Tibial nerve (tissue), 4 donors: ENCODE measurements around the gene ZNF333. TPM values are rescaled to one million over a fixed set of nuclear protein-coding genes. Genes with fewer than 3 reads are reported as not detected.

Experiments used
- DNase-seq, 2 donors: peaks; one replicate each; pipeline ENCODE4 v3.0.0-alpha.2; 2019; ENCODE audit warnings: low spot score in 2 of 2
- H3K27ac ChIP-seq, 4 donors: fragments of 200-600 bp; sonication (generic) in 3 of 4; one replicate each; pipeline ENCODE4 v1.5.1; 2017 to 2019; ENCODE audit warnings: mild to moderate bottlenecking in 1 of 4
- H3K27me3 ChIP-seq, 2 donors: fragments of 200-600 bp; sonication (generic) in 1 of 2; one replicate each; pipeline versions ENCODE4 v1.5.1 to v1.6.0; 2017 to 2019
- H3K36me3 ChIP-seq, 3 donors: fragments of 200-600 bp; sonication (generic); one replicate each; pipeline ENCODE4 v1.5.1; 2018 to 2019
- H3K4me1 ChIP-seq, 4 donors: fragments of 200-600 bp; sonication (generic) in 3 of 4; one replicate each; pipeline ENCODE4 v1.5.1; 2017 to 2019
- H3K4me3 ChIP-seq, 4 donors: fragments of 200-600 bp; sonication (generic) in 3 of 4; one replicate each; pipeline ENCODE4 v1.5.1; 2017 to 2019; ENCODE audit warnings: mild to moderate bottlenecking in 1 of 4, moderate library complexity in 1 of 4
- H3K9me3 ChIP-seq, 4 donors: fragments of 200-600 bp; sonication (generic) in 3 of 4; one replicate each; pipeline ENCODE4 v1.5.1; 2017 to 2019
- EP300 ChIP-seq, 2 donors: sonication (generic); formaldehyde crosslinking; IDR thresholded peaks; one replicate each; pipeline ENCODE4 v1.6.1; 2017; ENCODE audit warnings: antibody characterized with exemption in 2 of 2, mild to moderate bottlenecking in 1 of 2
- POLR2A ChIP-seq, 2 donors: fragments of 450-650 bp; IDR thresholded peaks; one replicate each; pipeline ENCODE4 v1.6.1; 2017; ENCODE audit warnings: antibody characterized with exemption in 2 of 2, mild to moderate bottlenecking in 2 of 2, moderate library complexity in 2 of 2
- WGBS, 2 donors: methylation state at CpG; one replicate each; pipeline ENCODE4 v1.1.5; 2018; 5-methylcytosine and 5-hydroxymethylcytosine counted together
- total RNA-seq, 4 donors: library from RNA; depleted of rRNA; stranded (reverse); fragments of >200 nt; gene quantifications; one replicate each; pipeline ENCODE4 v1.1.0, GENCODE V29; 2016
- TF ChIP-seq, protein P1 (sequence below), 5 experiments: fragments of 200-600 bp in 3 of 5; fragments of 450-650 bp in 2 of 5; sonication (generic) in 3 of 5; IDR thresholded peaks; one replicate each; pipeline ENCODE4 v1.5.1; 2016 to 2019; ENCODE audit warnings: antibody characterized with exemption in 5 of 5, mild to moderate bottlenecking in 3 of 5, moderate library complexity in 2 of 5

ZNF333 gene
- total RNA-seq, 4 donors from 2014 or later = 35.3 to 42.6 (median 39.6) TPM

- 86 to 90% methylated on average over 7 of the region's 7 CpGs for WGBS, 2 donors
- Histone ChIP-seq H3K9me3 (peaks cover 0 to 82% (median 19%) of the 10 kb centered on the region in 4 donors), H3K4me3 (no peak overlapping the region), H3K4me1 (no peaks in the 10 kb centered on the region), H3K27me3 (no peaks in the 10 kb centered on the region), H3K36me3 (peaks cover 0 to 42% (median 0%) of the 10 kb centered on the region in 3 donors), H3K27ac (no peak overlapping the region)
- no peak for DNase-seq
- TF ChIP-seq, protein P1, sequence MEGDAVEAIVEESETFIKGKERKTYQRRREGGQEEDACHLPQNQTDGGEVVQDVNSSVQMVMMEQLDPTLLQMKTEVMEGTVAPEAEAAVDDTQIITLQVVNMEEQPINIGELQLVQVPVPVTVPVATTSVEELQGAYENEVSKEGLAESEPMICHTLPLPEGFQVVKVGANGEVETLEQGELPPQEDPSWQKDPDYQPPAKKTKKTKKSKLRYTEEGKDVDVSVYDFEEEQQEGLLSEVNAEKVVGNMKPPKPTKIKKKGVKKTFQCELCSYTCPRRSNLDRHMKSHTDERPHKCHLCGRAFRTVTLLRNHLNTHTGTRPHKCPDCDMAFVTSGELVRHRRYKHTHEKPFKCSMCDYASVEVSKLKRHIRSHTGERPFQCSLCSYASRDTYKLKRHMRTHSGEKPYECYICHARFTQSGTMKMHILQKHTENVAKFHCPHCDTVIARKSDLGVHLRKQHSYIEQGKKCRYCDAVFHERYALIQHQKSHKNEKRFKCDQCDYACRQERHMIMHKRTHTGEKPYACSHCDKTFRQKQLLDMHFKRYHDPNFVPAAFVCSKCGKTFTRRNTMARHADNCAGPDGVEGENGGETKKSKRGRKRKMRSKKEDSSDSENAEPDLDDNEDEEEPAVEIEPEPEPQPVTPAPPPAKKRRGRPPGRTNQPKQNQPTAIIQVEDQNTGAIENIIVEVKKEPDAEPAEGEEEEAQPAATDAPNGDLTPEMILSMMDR (IDR thresholded peaks at IDR 0.05) = no peak
- TF ChIP-seq EP300 (IDR thresholded peaks at IDR 0.05) (no peak), POLR2A (IDR thresholded peaks at IDR 0.05) (no peak)
Measured at GRCh38 chr19:14728595-14728994, 38.7 kb downstream of the ZNF333 start.

GRCh38 chr19:14731200-14731599 lies 41.4 kb downstream of the ZNF333 start:
- Histone ChIP-seq H3K27ac (no peak overlapping the region), H3K9me3 (peaks cover 0 to 66% (median 9%) of the 10 kb centered on the region in 4 donors), H3K4me1 (no peaks in the 10 kb centered on the region), H3K4me3 (no peak overlapping the region), H3K36me3 (peaks cover 0 to 49% (median 0%) of the 10 kb centered on the region in 3 donors), H3K27me3 (no peaks in the 10 kb centered on the region)
- 61 to 67% methylated on average over 10 of the region's 10 CpGs for WGBS, 2 donors
- TF ChIP-seq, protein P1 (IDR thresholded peaks at IDR 0.05) = no peak
- TF ChIP-seq POLR2A (IDR thresholded peaks at IDR 0.05) = no peak
- no peak for TF ChIP-seq EP300 (IDR thresholded peaks at IDR 0.05)
- no peak for DNase-seq

- H3K27me3 ChIP-seq = no peaks in the 10 kb centered on the region
- H3K4me3 ChIP-seq = no peak overlapping the region
- no peak overlapping the region for H3K27ac ChIP-seq
- no peak for DNase-seq
- peaks cover 0 to 46% (median 0%) of the 10 kb centered on the region in 3 donors for H3K36me3 ChIP-seq
- H3K9me3 ChIP-seq = peaks cover 0 to 58% (median 6%) of the 10 kb centered on the region in 4 donors
- TF ChIP-seq POLR2A (IDR thresholded peaks at IDR 0.05) = no peak
- TF ChIP-seq EP300 (IDR thresholded peaks at IDR 0.05) = no peak
- H3K4me1 ChIP-seq = no peaks in the 10 kb centered on the region
Measured at GRCh38 chr19:14732510-14732909, 42.7 kb downstream of the ZNF333 start.

GRCh38 chr19:14733574-14733973 lies 43.7 kb downstream of the ZNF333 start:
- no peak for DNase-seq
- TF ChIP-seq, protein P1 (IDR thresholded peaks at IDR 0.05) = no peak
- TF ChIP-seq POLR2A (IDR thresholded peaks at IDR 0.05) (no peak), EP300 (IDR thresholded peaks at IDR 0.05) (no peak)
- no peak overlapping the region for H3K4me3 ChIP-seq
- peaks cover 0 to 46% (median 0%) of the 10 kb centered on the region in 3 donors for H3K36me3 ChIP-seq
- no peak overlapping the region for H3K27ac ChIP-seq
- peaks cover 0 to 47% (median 5%) of the 10 kb centered on the region in 4 donors for H3K9me3 ChIP-seq
- H3K27me3 ChIP-seq = no peaks in the 10 kb centered on the region
- WGBS, 2 donors = 85 to 100% methylated on average over 1 of the region's 1 CpG
- no peaks in the 10 kb centered on the region for H3K4me1 ChIP-seq

DNA sequence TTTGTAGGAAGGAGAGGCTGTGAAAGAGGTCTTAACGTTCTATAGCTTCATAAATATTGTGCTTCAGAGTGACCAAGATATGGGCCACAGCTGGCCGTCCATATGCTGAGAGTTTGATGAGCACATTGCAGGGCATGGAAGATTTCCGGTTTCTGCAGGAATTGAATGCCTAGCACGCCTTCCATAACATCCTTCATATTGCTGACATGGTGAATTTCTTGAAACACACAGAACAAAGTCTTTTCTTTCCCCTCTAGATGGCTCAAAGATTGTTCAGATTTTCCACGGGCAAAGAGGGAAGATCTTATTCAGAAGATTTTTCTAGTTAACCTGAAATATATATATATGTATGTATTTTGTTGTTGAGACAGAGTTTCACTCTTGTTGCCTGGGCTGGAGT lies 46.1 kb downstream of the ZNF333 start:
- WGBS, 2 donors = 61 to 78% methylated on average over 5 of the region's 5 CpGs
- Histone ChIP-seq H3K36me3 (peaks cover 0 to 44% (median 0%) of the 10 kb centered on the region in 3 donors), H3K4me3 (no peak overlapping the region), H3K27me3 (no peaks in the 10 kb centered on the region), H3K4me1 (no peaks in the 10 kb centered on the region), H3K27ac (no peak overlapping the region), H3K9me3 (peaks cover 0 to 37% (median 0%) of the 10 kb centered on the region in 4 donors)
- TF ChIP-seq, protein P1 (IDR thresholded peaks at IDR 0.05) = no peak
- TF ChIP-seq EP300 (IDR thresholded peaks at IDR 0.05) (no peak), POLR2A (IDR thresholded peaks at IDR 0.05) (no peak)
- no peak for DNase-seq

DNA sequence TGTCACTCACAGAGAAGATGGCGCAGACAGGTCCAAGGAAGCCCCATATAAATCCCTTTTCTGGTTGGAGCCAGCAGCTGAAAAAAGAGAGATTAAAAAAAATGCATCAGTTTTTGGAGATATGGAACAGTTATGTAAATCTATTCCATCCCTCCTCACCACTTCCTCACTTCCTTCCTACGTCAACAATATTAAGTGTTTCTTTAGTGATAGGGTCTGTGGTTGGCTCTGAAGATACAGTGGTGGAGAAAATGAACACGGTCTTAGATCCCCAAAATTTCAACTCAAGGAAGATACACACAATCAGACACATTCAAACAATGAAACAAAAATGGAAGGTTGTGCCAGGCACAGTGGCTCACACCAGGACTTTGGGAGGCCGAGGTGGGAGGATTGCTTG lies 57.0 kb downstream of the ZNF333 start:
- no peaks in the 10 kb centered on the region for H3K27me3 ChIP-seq
- no peaks in the 10 kb centered on the region for H3K4me1 ChIP-seq
- H3K9me3 ChIP-seq = peaks cover 0 to 31% (median 0%) of the 10 kb centered on the region in 4 donors
- no peak overlapping the region for H3K27ac ChIP-seq
- WGBS, 2 donors = 81 to 83% methylated on average over 4 of the region's 4 CpGs
- H3K36me3 ChIP-seq = peaks cover 0 to 24% (median 0%) of the 10 kb centered on the region in 3 donors
- no peak for DNase-seq
- TF ChIP-seq EP300 (IDR thresholded peaks at IDR 0.05) (no peak), POLR2A (IDR thresholded peaks at IDR 0.05) (no peak)
- TF ChIP-seq, protein P1 (IDR thresholded peaks at IDR 0.05) = no peak
- no peak overlapping the region for H3K4me3 ChIP-seq
